Loucy (cell line): ENCODE results near the gene FGG.

ENCODE experiments used
- EZH2phosphoT487 ChIP-seq: fragments of 200-600 bp; IDR thresholded peaks from 2 replicates; pipeline ENCODE4 v1.6.1; 2018; ENCODE audit warnings: antibody characterized with exemption, mild to moderate bottlenecking, moderate library complexity, borderline replicate concordance
- TF ChIP-seq, protein P1 (sequence below): fragments of 200-600 bp; sonication (generic); conservative IDR thresholded peaks from 2 replicates; pipeline ENCODE4 v1.5.1; 2014; ENCODE audit warnings: mild to moderate bottlenecking, antibody characterized with exemption, low read length

DNA sequence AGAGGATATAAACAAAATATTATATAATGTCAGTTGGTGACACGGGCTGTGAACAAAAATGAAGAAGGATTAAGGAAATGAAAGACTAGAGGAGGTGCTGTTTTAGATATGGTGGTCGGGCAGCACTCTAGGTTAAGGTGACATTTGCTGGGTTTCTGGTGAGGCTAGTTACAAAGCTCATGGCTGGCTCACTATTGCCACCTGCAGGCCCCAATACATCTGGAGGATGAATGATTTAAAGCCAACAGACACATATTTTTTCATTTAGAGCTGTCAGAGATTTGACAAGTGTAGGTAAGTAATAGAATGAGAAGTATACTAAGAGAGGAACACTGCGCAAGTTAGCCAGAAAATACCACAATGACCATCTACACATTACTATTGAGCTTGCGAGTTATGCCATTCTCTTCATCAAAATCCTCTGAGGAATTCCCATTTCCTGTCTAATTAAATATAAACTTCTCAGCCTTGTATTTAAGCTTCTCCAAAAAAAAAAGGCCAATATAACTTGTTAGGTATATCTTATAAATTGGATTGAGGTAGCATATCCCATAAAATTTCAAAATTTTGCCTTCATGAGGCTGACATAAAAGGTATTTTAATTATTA lies 6.4 kb upstream of the FGG start:
- TF ChIP-seq, protein P1, sequence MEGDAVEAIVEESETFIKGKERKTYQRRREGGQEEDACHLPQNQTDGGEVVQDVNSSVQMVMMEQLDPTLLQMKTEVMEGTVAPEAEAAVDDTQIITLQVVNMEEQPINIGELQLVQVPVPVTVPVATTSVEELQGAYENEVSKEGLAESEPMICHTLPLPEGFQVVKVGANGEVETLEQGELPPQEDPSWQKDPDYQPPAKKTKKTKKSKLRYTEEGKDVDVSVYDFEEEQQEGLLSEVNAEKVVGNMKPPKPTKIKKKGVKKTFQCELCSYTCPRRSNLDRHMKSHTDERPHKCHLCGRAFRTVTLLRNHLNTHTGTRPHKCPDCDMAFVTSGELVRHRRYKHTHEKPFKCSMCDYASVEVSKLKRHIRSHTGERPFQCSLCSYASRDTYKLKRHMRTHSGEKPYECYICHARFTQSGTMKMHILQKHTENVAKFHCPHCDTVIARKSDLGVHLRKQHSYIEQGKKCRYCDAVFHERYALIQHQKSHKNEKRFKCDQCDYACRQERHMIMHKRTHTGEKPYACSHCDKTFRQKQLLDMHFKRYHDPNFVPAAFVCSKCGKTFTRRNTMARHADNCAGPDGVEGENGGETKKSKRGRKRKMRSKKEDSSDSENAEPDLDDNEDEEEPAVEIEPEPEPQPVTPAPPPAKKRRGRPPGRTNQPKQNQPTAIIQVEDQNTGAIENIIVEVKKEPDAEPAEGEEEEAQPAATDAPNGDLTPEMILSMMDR: peak; percentile 84
- TF ChIP-seq EZH2phosphoT487: no peak
